Measurements from ENCODE around the gene CDYL2. TPM values are rescaled to one million over a fixed set of nuclear protein-coding genes. Genes with fewer than 3 reads are reported as not detected.

CDYL2 gene
- total RNA-seq, 4 donors from 2014 or later: 7.4 to 18.6 (median 9.4) TPM

- H3K27me3 ChIP-seq: no peaks in the 10 kb centered on the region
- TF ChIP-seq POLR2A (IDR thresholded peaks at IDR 0.05): no peak
- DNase-seq: no peak
- peaks cover 0 to 6% (median 0%) of the 10 kb centered on the region in 4 donors for H3K4me1 ChIP-seq
- H3K4me3 ChIP-seq: no peak overlapping the region
- H3K27ac ChIP-seq: no peak overlapping the region
- H3K36me3 ChIP-seq: no peaks in the 10 kb centered on the region
- H3K9me3 ChIP-seq: no peaks in the 10 kb centered on the region
These were observed 113.2 kb downstream of the CDYL2 start for GRCh38 chr16:80691111-80691741.

- Histone ChIP-seq H3K9me3 (no peaks in the 10 kb centered on the region), H3K27me3 (no peaks in the 10 kb centered on the region), H3K4me3 (no peak overlapping the region), H3K4me1 (peaks cover 0 to 6% (median 0%) of the 10 kb centered on the region in 4 donors), H3K27ac (no peak overlapping the region), H3K36me3 (peaks cover 0 to 3% (median 0%) of the 10 kb centered on the region in 3 donors)
- TF ChIP-seq POLR2A (IDR thresholded peaks at IDR 0.05): no peak
- no peak for TF ChIP-seq CTCF (IDR thresholded peaks at IDR 0.05)
- DNase-seq: no peak
These were observed 114.9 kb downstream of the CDYL2 start for GRCh38 chr16:80689487-80689886.

- Histone ChIP-seq H3K4me1 (peaks cover 0 to 4% (median 0%) of the 10 kb centered on the region in 4 donors), H3K9me3 (no peaks in the 10 kb centered on the region), H3K27me3 (no peaks in the 10 kb centered on the region), H3K36me3 (peaks cover 0 to 14% (median 0%) of the 10 kb centered on the region in 3 donors), H3K4me3 (no peak overlapping the region), H3K27ac (no peak overlapping the region)
- no peak for DNase-seq
- no peak for TF ChIP-seq CTCF (IDR thresholded peaks at IDR 0.05)
- no peak for TF ChIP-seq POLR2A (IDR thresholded peaks at IDR 0.05)
These were observed 116.8 kb downstream of the CDYL2 start for GRCh38 chr16:80687606-80688005.

GRCh38 chr16:80684906-80685305 is 119.5 kb downstream of the CDYL2 start:
- H3K4me1 ChIP-seq: no peaks in the 10 kb centered on the region
- no peak overlapping the region for H3K27ac ChIP-seq
- no peak overlapping the region for H3K4me3 ChIP-seq
- no peak for TF ChIP-seq POLR2A (IDR thresholded peaks at IDR 0.05)
- TF ChIP-seq CTCF (IDR thresholded peaks at IDR 0.05): no peak
- H3K9me3 ChIP-seq: no peaks in the 10 kb centered on the region
- no peak for DNase-seq
- H3K36me3 ChIP-seq: peaks cover 0 to 14% (median 0%) of the 10 kb centered on the region in 3 donors
- no peaks in the 10 kb centered on the region for H3K27me3 ChIP-seq

GRCh38 chr16:80684136-80684765 is 120.1 kb downstream of the CDYL2 start:
- Histone ChIP-seq H3K4me3 (no peak overlapping the region), H3K27me3 (no peaks in the 10 kb centered on the region)
- TF ChIP-seq CTCF (IDR thresholded peaks at IDR 0.05): no peak
- TF ChIP-seq POLR2A (IDR thresholded peaks at IDR 0.05): no peak

GRCh38 chr16:80683646-80684045 is 120.8 kb downstream of the CDYL2 start:
- no peaks in the 10 kb centered on the region for H3K9me3 ChIP-seq
- no peaks in the 10 kb centered on the region for H3K27me3 ChIP-seq
- H3K4me1 ChIP-seq: no peaks in the 10 kb centered on the region
- TF ChIP-seq CTCF (IDR thresholded peaks at IDR 0.05): no peak
- no peak for TF ChIP-seq POLR2A (IDR thresholded peaks at IDR 0.05)
- H3K27ac ChIP-seq: no peak overlapping the region
- H3K36me3 ChIP-seq: peaks cover 0 to 14% (median 0%) of the 10 kb centered on the region in 3 donors
- DNase-seq: no peak
- H3K4me3 ChIP-seq: no peak overlapping the region

More at GRCh38 chr16:80684136-80684765, 120.1 kb downstream of the CDYL2 start:
- no peak for DNase-seq
- Histone ChIP-seq H3K9me3 (no peaks in the 10 kb centered on the region), H3K4me1 (no peaks in the 10 kb centered on the region), H3K27ac (no peak overlapping the region), H3K36me3 (peaks cover 0 to 14% (median 0%) of the 10 kb centered on the region in 3 donors)

Measured in Peyer's patch (tissue), 4 donors.